Omental fat pad (tissue), 4 donors: ENCODE data around the gene IYD. TPM values are rescaled to one million over a fixed set of nuclear protein-coding genes. Genes with fewer than 3 reads are reported as not detected.

Source experiments
- ATAC-seq: fragments of 150-250 bp; one replicate; pipeline ENCODE4 v1.9.1; 2016; ENCODE audit warnings: mild to moderate bottlenecking, moderate library complexity; ENCODE audit not compliant: low FRiP score
- DNase-seq: peaks from one replicate; pipeline ENCODE4 v3.0.0-alpha.2; 2019; ENCODE audit warnings: low spot score
- total RNA-seq, 4 donors: library from RNA; depleted of rRNA; stranded (reverse); fragments of >200 nt; gene quantifications; one replicate each; pipeline ENCODE4 v1.1.0, GENCODE V29; 2016
- TF ChIP-seq, protein P1 (sequence below), 3 donors: fragments of 450-650 bp; IDR thresholded peaks; one replicate each; pipeline ENCODE4 v1.5.1; 2016 to 2017; ENCODE audit warnings: antibody characterized with exemption in 3 of 3, mild to moderate bottlenecking in 3 of 3, moderate library complexity in 2 of 3

Gene IYD
- total RNA-seq, 4 donors from 2014 or later = 0.06 TPM; not detected in 3

DNA sequence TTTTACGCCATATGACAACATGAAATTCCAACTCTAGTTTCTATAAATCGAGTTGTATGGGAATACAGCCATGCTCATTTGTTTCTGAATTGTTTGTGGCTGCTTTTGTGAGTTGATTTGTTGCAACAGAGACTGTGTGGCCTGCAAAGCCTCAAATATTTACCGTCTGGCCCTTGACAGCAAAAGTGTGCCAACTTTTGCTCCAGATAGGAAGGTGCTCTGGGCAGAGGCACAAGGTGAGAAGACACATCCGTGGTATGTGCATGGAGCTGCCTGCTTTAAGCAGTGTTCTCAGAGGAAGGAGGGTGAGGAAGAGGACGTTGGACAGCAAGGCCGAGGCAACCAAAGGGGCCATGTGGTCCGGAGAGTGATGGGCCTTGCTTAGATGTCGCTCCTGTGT lies 57.4 kb downstream of the IYD start:
- TF ChIP-seq, protein P1, sequence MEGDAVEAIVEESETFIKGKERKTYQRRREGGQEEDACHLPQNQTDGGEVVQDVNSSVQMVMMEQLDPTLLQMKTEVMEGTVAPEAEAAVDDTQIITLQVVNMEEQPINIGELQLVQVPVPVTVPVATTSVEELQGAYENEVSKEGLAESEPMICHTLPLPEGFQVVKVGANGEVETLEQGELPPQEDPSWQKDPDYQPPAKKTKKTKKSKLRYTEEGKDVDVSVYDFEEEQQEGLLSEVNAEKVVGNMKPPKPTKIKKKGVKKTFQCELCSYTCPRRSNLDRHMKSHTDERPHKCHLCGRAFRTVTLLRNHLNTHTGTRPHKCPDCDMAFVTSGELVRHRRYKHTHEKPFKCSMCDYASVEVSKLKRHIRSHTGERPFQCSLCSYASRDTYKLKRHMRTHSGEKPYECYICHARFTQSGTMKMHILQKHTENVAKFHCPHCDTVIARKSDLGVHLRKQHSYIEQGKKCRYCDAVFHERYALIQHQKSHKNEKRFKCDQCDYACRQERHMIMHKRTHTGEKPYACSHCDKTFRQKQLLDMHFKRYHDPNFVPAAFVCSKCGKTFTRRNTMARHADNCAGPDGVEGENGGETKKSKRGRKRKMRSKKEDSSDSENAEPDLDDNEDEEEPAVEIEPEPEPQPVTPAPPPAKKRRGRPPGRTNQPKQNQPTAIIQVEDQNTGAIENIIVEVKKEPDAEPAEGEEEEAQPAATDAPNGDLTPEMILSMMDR (IDR thresholded peaks at IDR 0.05) = no peak
- no peak for DNase-seq
- ATAC-seq = no peak

DNA sequence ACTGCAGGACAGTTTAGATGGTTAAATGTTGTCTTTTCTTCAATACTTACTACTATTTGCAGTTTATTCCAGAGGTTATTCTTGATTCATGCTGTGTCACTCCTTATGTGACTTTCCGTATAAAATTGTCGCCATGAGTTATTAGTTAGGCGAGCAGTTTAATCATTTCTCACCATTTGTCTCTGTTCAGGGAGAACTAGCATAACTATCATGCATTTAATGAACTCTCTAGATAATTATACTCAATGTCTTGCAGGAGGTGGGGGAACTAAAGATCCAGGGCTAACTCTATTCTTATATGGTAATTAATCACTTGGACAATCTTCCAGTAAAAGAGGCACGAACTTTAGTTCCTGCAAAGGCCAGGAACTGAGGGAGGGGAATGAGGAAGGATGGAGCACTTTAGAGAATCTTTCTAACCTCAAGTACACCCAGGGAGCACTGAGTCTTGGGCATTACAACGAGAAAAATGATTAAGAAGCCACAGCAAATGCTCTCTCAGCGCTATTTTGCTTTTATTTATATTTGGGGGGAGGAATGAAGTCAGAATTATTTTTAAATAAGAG lies 58.3 kb downstream of the IYD start:
- TF ChIP-seq, protein P1 (IDR thresholded peaks at IDR 0.05) = no peak

DNA sequence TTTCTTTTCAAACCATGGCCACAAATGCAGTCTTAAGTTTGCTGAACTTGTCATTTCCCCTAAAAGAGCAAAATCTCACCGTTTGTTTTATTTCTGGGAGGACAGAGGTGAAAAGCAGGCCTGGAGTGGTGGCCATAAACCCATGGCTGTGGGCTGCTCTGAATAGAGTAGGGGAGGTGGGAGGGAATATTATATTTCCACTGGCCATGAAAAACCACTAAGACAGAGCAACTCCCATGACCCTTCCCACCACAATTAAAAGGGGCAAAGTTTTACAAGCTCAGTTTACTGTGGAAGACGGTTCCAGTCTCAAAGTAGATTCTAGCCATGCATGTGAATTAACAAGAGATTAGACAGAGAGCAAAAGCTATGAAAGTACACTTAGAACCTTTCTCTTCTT lies 59.0 kb downstream of the IYD start:
- TF ChIP-seq, protein P1 (IDR thresholded peaks at IDR 0.05) = no peak
- no peak for ATAC-seq
- DNase-seq = no peak

More for the DNA sequence above, 58.3 kb downstream of the IYD start:
- ATAC-seq (no peak), DNase-seq (no peak)

DNA sequence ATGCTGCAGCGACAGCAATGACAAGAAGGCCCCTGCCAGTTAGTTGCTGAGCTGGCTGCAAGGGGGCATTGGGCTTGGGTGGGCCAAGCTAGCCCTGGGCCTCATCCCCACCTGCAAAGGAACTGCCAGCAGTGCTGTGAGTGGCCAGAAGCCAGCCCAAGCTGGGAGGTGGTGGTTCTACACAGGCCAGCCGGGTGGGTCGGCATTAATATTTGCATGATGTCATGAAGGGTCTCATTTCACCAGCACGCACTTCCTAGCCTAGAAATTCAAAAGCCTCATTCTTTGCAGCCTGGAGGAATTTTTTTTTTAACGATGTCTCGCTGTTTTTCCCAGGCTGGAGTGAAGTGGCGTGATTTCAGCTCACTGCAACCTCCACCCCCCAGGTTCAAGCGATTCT lies 62.0 kb downstream of the IYD start:
- ATAC-seq = no peak
- TF ChIP-seq, protein P1 (IDR thresholded peaks at IDR 0.05) = no peak
- DNase-seq = no peak

DNA sequence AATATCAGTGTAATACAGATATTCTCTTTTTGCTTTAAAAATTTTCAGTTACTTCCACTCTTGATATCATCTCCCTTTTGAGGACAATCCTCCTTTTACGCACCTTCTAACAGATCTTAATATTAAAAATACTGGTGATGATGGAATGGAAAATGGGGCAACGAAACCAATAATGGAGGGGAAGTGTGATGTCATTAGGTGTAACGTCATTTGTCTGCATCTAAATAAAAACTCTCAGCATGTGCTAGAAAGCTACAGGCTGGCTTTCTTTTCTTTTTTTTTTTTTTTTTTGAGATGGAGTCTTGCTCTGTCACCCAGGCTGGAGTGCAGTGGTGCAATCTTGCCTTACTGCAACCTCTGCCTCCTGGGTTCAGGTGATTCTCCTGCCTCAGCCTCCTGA lies 66.5 kb downstream of the IYD start:
- TF ChIP-seq, protein P1 (IDR thresholded peaks at IDR 0.05) = no peak
- ATAC-seq (no peak), DNase-seq (no peak)

DNA sequence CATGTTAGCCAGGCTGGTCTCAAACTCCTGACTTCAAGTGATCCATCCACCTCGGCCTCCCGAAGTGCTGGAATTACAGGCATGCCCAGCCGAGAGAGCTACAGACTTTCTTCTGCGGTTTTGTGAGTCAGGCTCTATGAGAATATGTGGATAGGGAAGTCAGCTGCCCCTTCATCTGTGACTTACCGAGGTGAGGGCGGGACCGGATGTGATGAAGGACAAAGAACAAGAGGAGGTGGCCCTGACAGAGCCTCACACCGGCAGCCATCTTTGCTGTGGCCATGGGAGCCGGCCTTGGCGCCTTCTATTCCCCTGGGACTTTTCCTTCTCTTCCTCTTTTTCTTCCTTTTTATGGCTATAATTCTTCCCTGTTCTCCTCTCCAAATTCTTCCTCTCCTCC lies 67.0 kb downstream of the IYD start:
- ATAC-seq (no peak), DNase-seq (no peak)
- TF ChIP-seq, protein P1 (IDR thresholded peaks at IDR 0.05) = no peak

DNA sequence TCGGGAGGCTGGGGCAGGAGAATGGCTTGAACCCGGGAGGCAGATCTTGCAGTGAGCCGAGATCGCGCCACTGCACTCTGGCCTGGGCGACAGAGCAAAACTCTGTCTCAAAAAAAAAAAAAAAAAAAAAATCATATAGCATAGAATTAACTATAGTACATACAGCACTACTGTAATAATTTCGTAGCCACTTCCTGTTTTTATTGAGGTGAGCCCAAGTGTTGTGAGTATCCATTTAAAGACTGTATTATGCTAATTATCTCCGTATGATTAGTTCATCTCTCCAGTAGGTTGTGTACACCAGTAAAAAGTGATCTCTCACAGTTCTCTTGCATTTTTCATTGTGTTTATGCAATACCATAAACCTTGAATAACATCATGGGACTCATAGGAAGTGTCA lies 70.6 kb downstream of the IYD start:
- TF ChIP-seq, protein P1 (IDR thresholded peaks at IDR 0.05) = no peak
- ATAC-seq (no peak), DNase-seq (no peak)
